ENCODE results near the gene TSSK1B.

TSSK1B gene

GRCh38 chr5:113452941-113453340 lies 18.2 kb upstream of the TSSK1B start:
- Histone ChIP-seq H3K4me3 (replicated peaks; ENCODE audit: low read depth, low read length) (no peak overlapping the region), H3K27me3 (replicated peaks; ENCODE audit: control insufficient read depth, insufficient read depth, low read length) (no peaks in the 10 kb centered on the region), H3K36me3 (ENCODE audit: control insufficient read depth, insufficient read depth, low read length) (no peaks in the 10 kb centered on the region)
- no peak for DNase-seq (ENCODE audit: extremely low read depth, insufficient read length)
- TF ChIP-seq CTCF (IDR thresholded peaks at IDR 0.05; ENCODE audit: insufficient read depth, low read length, poor library complexity, severe bottlenecking), result no peak

DNA sequence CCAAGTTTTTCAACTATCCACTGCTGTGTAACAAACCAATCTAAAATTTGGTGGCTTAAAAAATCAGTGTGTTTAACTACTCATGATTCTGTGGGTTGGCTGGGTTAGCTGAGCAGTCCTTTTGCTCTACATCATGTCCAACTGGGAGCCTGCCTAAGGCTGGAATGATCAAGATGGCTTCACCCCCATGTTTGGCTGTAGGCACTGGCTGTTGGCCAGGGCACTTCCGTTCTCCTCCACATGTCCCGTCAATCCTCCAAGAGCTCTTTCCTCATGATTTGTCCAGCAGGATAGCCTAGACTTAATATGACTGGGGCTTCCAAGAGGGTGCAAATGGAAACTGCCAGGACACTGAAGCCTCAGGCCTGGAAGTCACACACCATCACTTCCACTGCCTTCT lies 17.0 kb upstream of the TSSK1B start:
- DNase-seq (ENCODE audit: extremely low read depth, insufficient read length), result no peak
- no peak for TF ChIP-seq CTCF (IDR thresholded peaks at IDR 0.05; ENCODE audit: insufficient read depth, low read length, poor library complexity, severe bottlenecking)
- no peaks in the 10 kb centered on the region for H3K36me3 ChIP-seq (ENCODE audit: control insufficient read depth, insufficient read depth, low read length)
- H3K4me3 ChIP-seq (replicated peaks; ENCODE audit: low read depth, low read length), result no peak overlapping the region
- no peaks in the 10 kb centered on the region for H3K27me3 ChIP-seq (replicated peaks; ENCODE audit: control insufficient read depth, insufficient read depth, low read length)

DNA sequence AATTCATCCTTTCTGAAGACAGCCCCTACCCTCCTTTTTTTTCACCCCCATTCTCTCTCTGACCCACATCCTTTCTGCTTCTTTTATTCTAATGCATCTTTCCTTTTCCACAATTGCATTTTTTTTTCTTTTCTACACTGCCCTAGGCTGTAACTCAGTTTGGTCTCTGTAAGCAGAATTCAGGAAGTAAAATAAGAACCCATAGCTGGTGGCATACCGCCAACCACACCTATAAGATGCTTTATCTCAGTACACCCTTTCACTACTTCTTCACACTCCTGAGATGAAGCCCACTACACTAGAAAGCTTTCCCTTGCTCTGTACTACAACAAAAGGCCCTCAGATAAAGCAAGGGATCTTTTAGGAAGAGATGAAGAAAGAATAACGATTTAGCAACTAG lies 16.1 kb upstream of the TSSK1B start:
- DNase-seq (ENCODE audit: extremely low read depth, insufficient read length), result no peak
- TF ChIP-seq CTCF (IDR thresholded peaks at IDR 0.05; ENCODE audit: insufficient read depth, low read length, poor library complexity, severe bottlenecking), result no peak
- no peak overlapping the region for H3K4me3 ChIP-seq (replicated peaks; ENCODE audit: low read depth, low read length)

GRCh38 chr5:113450462-113450861 lies 15.7 kb upstream of the TSSK1B start:
- Histone ChIP-seq H3K36me3 (ENCODE audit: control insufficient read depth, insufficient read depth, low read length) (no peaks in the 10 kb centered on the region), H3K4me3 (replicated peaks; ENCODE audit: low read depth, low read length) (no peak overlapping the region), H3K27me3 (replicated peaks; ENCODE audit: control insufficient read depth, insufficient read depth, low read length) (no peaks in the 10 kb centered on the region)
- no peak for TF ChIP-seq CTCF (IDR thresholded peaks at IDR 0.05; ENCODE audit: insufficient read depth, low read length, poor library complexity, severe bottlenecking)
- DNase-seq (ENCODE audit: extremely low read depth, insufficient read length), result no peak

More for the DNA sequence above, 16.1 kb upstream of the TSSK1B start:
- Histone ChIP-seq H3K27me3 (replicated peaks; ENCODE audit: control insufficient read depth, insufficient read depth, low read length) (no peaks in the 10 kb centered on the region), H3K36me3 (ENCODE audit: control insufficient read depth, insufficient read depth, low read length) (no peaks in the 10 kb centered on the region)

- TF ChIP-seq CTCF (IDR thresholded peaks at IDR 0.05; ENCODE audit: insufficient read depth, low read length, poor library complexity, severe bottlenecking), result no peak
- H3K27me3 ChIP-seq (replicated peaks; ENCODE audit: control insufficient read depth, insufficient read depth, low read length), result no peaks in the 10 kb centered on the region
- no peak overlapping the region for H3K4me3 ChIP-seq (replicated peaks; ENCODE audit: low read depth, low read length)
- no peaks in the 10 kb centered on the region for H3K36me3 ChIP-seq (ENCODE audit: control insufficient read depth, insufficient read depth, low read length)
- no peak for DNase-seq (ENCODE audit: extremely low read depth, insufficient read length)
These were observed 13.5 kb upstream of the TSSK1B start for GRCh38 chr5:113448252-113448651.

- Histone ChIP-seq H3K4me3 (replicated peaks; ENCODE audit: low read depth, low read length) (no peak overlapping the region), H3K36me3 (ENCODE audit: control insufficient read depth, insufficient read depth, low read length) (no peaks in the 10 kb centered on the region), H3K27me3 (replicated peaks; ENCODE audit: control insufficient read depth, insufficient read depth, low read length) (no peaks in the 10 kb centered on the region)
- DNase-seq (ENCODE audit: extremely low read depth, insufficient read length), result no peak
- TF ChIP-seq CTCF (IDR thresholded peaks at IDR 0.05; ENCODE audit: insufficient read depth, low read length, poor library complexity, severe bottlenecking), result no peak
These were observed 12.8 kb upstream of the TSSK1B start for GRCh38 chr5:113447498-113448050.
